Right lobe of liver (tissue), 4 donors: Measurements from ENCODE around the gene CTNND1.

ENCODE experiments used
- POLR2A ChIP-seq: fragments of 450-650 bp; IDR thresholded peaks from one replicate; pipeline ENCODE4 v1.6.1; 2017; ENCODE audit warnings: antibody characterized with exemption, mild to moderate bottlenecking
- TF ChIP-seq, protein P1 (sequence below), 4 donors: fragments of 200-600 bp in 3 of 4; fragments of 450-650 bp in 1 of 4; IDR thresholded peaks; one replicate each; pipeline versions ENCODE4 v1.5.1 to v1.8.0; 2016 to 2022; ENCODE audit warnings: antibody characterized with exemption in 4 of 4, mild to moderate bottlenecking in 2 of 4
- donor health status: DM: no; HTN: no; CAD: no.
- donor health status: DM: no; HTN: no; CAD: no.
- donor health status: DM: no; HTN: yes; CAD: no.

DNA sequence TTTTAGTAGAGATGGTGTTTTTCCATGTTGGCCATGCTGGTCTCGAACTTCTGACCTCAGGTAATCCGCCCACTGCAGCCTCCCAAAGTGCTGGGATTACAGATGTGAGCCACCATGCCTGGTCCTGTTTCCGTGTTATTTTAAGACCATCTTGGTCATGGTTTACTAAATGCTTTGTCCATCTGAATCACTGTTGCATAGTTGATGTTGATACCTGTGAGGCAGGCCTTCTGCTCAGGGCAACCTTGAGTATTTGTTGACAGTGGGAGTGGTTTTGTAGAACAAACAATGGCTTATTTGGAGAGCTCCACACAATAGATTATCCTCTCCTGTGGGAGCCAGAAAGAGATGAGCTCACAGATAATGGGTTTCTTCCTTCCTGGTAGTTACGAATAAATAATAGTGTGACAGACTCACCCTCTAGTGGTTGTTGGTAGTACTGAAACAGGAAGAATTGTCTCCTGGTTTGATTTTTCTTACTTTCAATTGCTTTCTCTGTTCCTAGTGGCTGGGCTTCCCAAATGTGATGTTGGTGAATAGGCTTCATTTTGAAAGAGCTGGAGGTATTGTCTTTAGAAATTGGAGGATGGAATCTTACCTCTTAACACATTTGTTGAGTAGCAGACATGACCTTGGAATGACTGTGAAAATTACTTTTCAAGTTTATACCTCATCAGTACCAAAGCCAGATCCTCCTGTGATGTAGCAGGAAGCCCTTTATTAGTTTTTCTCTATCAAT lies 39.0 kb downstream of the CTNND1 start:
- TF ChIP-seq POLR2A, result no peak
- TF ChIP-seq, protein P1, sequence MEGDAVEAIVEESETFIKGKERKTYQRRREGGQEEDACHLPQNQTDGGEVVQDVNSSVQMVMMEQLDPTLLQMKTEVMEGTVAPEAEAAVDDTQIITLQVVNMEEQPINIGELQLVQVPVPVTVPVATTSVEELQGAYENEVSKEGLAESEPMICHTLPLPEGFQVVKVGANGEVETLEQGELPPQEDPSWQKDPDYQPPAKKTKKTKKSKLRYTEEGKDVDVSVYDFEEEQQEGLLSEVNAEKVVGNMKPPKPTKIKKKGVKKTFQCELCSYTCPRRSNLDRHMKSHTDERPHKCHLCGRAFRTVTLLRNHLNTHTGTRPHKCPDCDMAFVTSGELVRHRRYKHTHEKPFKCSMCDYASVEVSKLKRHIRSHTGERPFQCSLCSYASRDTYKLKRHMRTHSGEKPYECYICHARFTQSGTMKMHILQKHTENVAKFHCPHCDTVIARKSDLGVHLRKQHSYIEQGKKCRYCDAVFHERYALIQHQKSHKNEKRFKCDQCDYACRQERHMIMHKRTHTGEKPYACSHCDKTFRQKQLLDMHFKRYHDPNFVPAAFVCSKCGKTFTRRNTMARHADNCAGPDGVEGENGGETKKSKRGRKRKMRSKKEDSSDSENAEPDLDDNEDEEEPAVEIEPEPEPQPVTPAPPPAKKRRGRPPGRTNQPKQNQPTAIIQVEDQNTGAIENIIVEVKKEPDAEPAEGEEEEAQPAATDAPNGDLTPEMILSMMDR (IDR thresholded peaks at IDR 0.05), result peak; percentile 87 to 99 (median 90)
